ENCODE measurements around the gene TMEM108.

Gene TMEM108

DNA sequence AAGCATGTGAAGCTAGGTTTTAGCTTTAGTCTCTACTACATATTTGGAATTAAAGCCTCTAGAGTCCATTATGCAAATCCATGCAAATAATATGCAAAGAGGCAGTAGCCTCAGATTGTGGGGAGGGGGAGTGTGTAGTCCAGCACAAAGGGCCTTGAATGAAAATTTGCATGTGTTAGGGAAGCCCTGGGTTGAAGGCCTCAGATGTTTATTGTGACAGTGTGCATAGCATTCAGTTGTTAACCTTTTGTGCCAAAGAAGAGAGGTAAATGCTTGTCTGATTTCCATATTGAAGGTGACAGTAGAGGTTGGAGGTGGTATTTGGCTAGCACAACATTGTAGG, 337.2 kb downstream of the TMEM108 start:
- H3K4me3 ChIP-seq (ENCODE audit: insufficient read length, low read depth) = no peak overlapping the region
- peaks cover 2% of the 10 kb centered on the region for H3K4me1 ChIP-seq (ENCODE audit: insufficient read depth, insufficient read length)
- no peaks in the 10 kb centered on the region for H3K27me3 ChIP-seq (ENCODE audit: insufficient read depth, insufficient read length)
- DNase-seq (ENCODE audit: low read depth, low spot score) = no peak
- no peak overlapping the region for H3K9ac ChIP-seq (ENCODE audit: insufficient read length, low read depth)
- no peaks in the 10 kb centered on the region for H3K36me3 ChIP-seq (ENCODE audit: insufficient read depth, insufficient read length, low read length)
- TF ChIP-seq ZNF274 (IDR thresholded peaks at IDR 0.05; ENCODE audit: low read depth, low read length) (no peak), SUZ12 (IDR thresholded peaks at IDR 0.05; ENCODE audit: extremely low read depth, insufficient read depth, insufficient read length) (no peak), YY1 (IDR thresholded peaks at IDR 0.05; ENCODE audit: insufficient read depth, insufficient read length) (no peak)
- no peaks in the 10 kb centered on the region for H3K9me3 ChIP-seq (ENCODE audit: insufficient read depth, low read length)

DNA sequence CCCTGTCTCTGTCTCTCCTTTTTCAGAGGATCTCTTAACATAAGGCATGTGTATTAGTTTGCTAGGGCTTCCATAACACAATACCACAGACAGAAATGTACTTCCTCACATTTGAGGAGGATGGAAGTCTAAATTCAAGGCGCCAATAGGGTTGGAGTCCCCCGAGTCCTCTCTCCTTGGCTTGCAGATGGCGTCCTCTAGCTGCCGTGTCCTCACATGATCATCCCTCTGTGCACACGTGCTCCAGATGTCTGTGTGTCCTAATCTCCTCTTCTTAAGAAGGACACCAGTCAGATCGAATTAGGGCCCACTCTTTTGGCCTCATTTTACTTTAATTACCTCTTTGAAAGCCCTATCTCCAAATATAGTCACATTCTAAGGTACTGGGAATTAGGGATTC, 338.6 kb downstream of the TMEM108 start:
- TF ChIP-seq YY1 (IDR thresholded peaks at IDR 0.05; ENCODE audit: insufficient read depth, insufficient read length) = no peak
- TF ChIP-seq ZNF274 (IDR thresholded peaks at IDR 0.05; ENCODE audit: low read depth, low read length) = no peak
- TF ChIP-seq SUZ12 (IDR thresholded peaks at IDR 0.05; ENCODE audit: extremely low read depth, insufficient read depth, insufficient read length) = no peak
- H3K27me3 ChIP-seq (ENCODE audit: insufficient read depth, insufficient read length) = no peaks in the 10 kb centered on the region
- no peaks in the 10 kb centered on the region for H3K36me3 ChIP-seq (ENCODE audit: insufficient read depth, insufficient read length, low read length)
- H3K9me3 ChIP-seq (ENCODE audit: insufficient read depth, low read length) = no peaks in the 10 kb centered on the region
- H3K4me3 ChIP-seq (ENCODE audit: insufficient read length, low read depth) = no peak overlapping the region
- peaks cover 2% of the 10 kb centered on the region for H3K4me1 ChIP-seq (ENCODE audit: insufficient read depth, insufficient read length)
- no peak overlapping the region for H3K9ac ChIP-seq (ENCODE audit: insufficient read length, low read depth)
- no peak for DNase-seq (ENCODE audit: low read depth, low spot score)

DNA sequence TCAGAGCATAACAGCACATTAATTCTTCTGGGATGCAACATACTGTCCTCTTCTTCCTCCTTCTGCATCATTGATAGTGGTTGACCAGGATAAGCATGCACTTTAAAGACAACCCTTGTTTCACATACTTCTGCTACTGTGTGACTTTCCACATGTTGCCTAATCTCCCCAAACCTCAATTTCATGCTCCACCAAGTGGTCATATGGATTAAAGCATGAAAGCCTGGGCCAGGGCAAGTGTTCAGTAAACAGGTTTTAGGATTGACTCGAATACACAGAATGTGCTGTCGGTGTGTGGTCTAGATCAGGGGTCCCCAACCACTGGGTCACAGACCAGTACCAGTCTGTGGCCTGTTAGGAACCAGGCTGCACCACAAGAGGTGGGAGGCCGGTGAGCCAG, 339.2 kb downstream of the TMEM108 start:
- no peaks in the 10 kb centered on the region for H3K9me3 ChIP-seq (ENCODE audit: insufficient read depth, low read length)
- H3K27me3 ChIP-seq (ENCODE audit: insufficient read depth, insufficient read length) = no peaks in the 10 kb centered on the region
- DNase-seq (ENCODE audit: low read depth, low spot score) = no peak
- H3K36me3 ChIP-seq (ENCODE audit: insufficient read depth, insufficient read length, low read length) = no peaks in the 10 kb centered on the region
- H3K4me3 ChIP-seq (ENCODE audit: insufficient read length, low read depth) = no peak overlapping the region
- TF ChIP-seq SUZ12 (IDR thresholded peaks at IDR 0.05; ENCODE audit: extremely low read depth, insufficient read depth, insufficient read length) (no peak), YY1 (IDR thresholded peaks at IDR 0.05; ENCODE audit: insufficient read depth, insufficient read length) (no peak), ZNF274 (IDR thresholded peaks at IDR 0.05; ENCODE audit: low read depth, low read length) (no peak)
- H3K9ac ChIP-seq (ENCODE audit: insufficient read length, low read depth) = no peak overlapping the region
- peaks cover 2% of the 10 kb centered on the region for H3K4me1 ChIP-seq (ENCODE audit: insufficient read depth, insufficient read length)

DNA sequence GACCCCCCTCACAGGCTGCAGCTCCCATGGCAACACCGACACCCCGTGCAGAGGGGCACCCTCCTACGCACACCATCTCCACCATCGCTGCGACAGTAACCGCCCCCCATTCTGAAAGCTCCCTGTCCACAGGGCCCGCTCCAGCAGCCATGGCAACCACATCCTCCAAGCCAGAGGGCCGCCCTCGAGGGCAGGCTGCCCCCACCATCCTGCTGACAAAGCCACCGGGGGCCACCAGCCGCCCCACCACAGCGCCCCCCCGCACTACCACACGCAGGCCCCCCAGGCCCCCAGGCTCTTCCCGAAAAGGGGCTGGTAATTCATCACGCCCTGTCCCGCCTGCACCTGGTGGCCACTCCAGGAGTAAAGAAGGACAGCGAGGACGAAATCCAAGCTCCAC, 341.7 kb downstream of the TMEM108 start:
- no peak for DNase-seq (ENCODE audit: low read depth, low spot score)
- H3K9ac ChIP-seq (ENCODE audit: insufficient read length, low read depth) = no peak overlapping the region
- no peaks in the 10 kb centered on the region for H3K27me3 ChIP-seq (ENCODE audit: insufficient read depth, insufficient read length)
- TF ChIP-seq SUZ12 (IDR thresholded peaks at IDR 0.05; ENCODE audit: extremely low read depth, insufficient read depth, insufficient read length) (no peak), ZNF274 (IDR thresholded peaks at IDR 0.05; ENCODE audit: low read depth, low read length) (no peak), YY1 (IDR thresholded peaks at IDR 0.05; ENCODE audit: insufficient read depth, insufficient read length) (no peak)
- no peaks in the 10 kb centered on the region for H3K9me3 ChIP-seq (ENCODE audit: insufficient read depth, low read length)
- no peak overlapping the region for H3K4me3 ChIP-seq (ENCODE audit: insufficient read length, low read depth)
- H3K36me3 ChIP-seq (ENCODE audit: insufficient read depth, insufficient read length, low read length) = no peaks in the 10 kb centered on the region
- peaks cover 3% of the 10 kb centered on the region for H3K4me1 ChIP-seq (ENCODE audit: insufficient read depth, insufficient read length)

DNA sequence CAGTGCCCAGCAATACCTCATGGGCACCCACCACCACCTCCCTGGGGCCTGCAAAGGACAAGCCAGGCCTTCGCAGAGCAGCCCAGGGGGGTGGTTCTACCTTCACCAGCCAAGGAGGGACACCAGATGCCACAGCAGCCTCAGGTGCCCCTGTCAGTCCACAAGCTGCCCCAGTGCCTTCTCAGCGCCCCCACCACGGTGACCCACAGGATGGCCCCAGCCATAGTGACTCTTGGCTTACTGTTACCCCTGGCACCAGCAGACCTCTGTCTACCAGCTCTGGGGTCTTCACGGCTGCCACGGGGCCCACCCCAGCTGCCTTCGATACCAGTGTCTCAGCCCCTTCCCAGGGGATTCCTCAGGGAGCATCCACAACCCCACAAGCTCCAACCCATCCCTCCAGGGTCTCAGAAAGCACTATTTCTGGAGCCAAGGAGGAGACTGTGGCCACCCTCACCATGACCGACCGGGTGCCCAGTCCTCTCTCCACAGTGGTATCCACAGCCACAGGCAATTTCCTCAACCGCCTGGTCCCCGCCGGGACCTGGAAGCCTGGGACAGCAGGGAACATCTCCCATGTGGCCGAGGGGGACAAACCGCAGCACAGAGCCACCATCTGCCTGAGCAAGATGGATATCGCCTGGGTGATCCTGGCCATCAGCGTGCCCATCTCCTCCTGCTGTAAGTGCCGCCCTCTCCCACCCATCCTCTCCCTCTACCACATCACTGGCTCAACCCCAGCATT, 342.5 kb downstream of the TMEM108 start:
- no peak for TF ChIP-seq ZNF274 (IDR thresholded peaks at IDR 0.05; ENCODE audit: low read depth, low read length)
- TF ChIP-seq YY1 (IDR thresholded peaks at IDR 0.05; ENCODE audit: insufficient read depth, insufficient read length) = no peak
- no peak for TF ChIP-seq SUZ12 (IDR thresholded peaks at IDR 0.05; ENCODE audit: extremely low read depth, insufficient read depth, insufficient read length)
- Histone ChIP-seq H3K9ac (ENCODE audit: insufficient read length, low read depth) (no peak overlapping the region), H3K36me3 (ENCODE audit: insufficient read depth, insufficient read length, low read length) (no peaks in the 10 kb centered on the region), H3K27me3 (ENCODE audit: insufficient read depth, insufficient read length) (no peaks in the 10 kb centered on the region), H3K9me3 (ENCODE audit: insufficient read depth, low read length) (no peaks in the 10 kb centered on the region), H3K4me3 (ENCODE audit: insufficient read length, low read depth) (no peak overlapping the region), H3K4me1 (ENCODE audit: insufficient read depth, insufficient read length) (peaks cover 3% of the 10 kb centered on the region)
- no peak for DNase-seq (ENCODE audit: low read depth, low spot score)

DNA sequence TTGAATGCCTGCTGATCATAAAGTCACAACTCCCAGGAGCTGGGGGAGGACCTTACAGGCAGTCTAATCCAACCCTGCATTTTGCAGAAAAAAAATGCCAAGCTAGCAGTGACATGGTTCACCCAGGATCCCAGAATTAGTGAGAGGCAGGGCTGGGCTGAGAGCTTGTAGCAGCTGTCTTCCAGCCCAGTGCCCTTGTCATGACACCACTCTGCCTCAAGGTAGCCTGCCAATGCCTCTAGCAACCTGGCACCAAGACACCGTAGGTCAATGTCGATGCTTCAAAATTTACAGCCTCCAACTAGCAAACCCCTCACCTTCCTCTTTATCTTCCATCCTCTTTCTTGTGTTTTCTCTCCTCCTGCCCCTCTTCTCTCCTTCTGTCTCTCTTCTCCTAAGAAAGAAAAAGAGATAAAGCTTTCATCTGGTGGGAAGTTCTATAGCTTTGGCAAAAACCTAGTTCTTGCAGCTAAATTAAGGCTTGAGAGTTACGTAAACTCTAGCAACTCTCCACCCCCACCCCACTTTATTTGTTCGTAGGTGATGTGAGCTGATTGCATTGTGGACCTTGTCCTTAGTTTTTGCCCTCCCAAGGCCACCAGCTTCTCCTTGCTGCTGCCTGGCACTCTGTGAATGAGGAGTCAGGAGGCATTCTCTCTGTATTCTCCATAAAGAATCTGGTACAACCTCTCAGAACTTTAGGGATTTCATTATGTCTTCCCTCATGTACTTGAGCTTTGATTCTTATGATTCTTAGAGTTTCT, 343.3 kb downstream of the TMEM108 start:
- no peak overlapping the region for H3K4me3 ChIP-seq (ENCODE audit: insufficient read length, low read depth)
- peaks cover 3% of the 10 kb centered on the region for H3K4me1 ChIP-seq (ENCODE audit: insufficient read depth, insufficient read length)
- TF ChIP-seq YY1 (IDR thresholded peaks at IDR 0.05; ENCODE audit: insufficient read depth, insufficient read length) (no peak), ZNF274 (IDR thresholded peaks at IDR 0.05; ENCODE audit: low read depth, low read length) (no peak), SUZ12 (IDR thresholded peaks at IDR 0.05; ENCODE audit: extremely low read depth, insufficient read depth, insufficient read length) (no peak)
- no peak for DNase-seq (ENCODE audit: low read depth, low spot score)
- no peaks in the 10 kb centered on the region for H3K27me3 ChIP-seq (ENCODE audit: insufficient read depth, insufficient read length)
- H3K36me3 ChIP-seq (ENCODE audit: insufficient read depth, insufficient read length, low read length) = no peaks in the 10 kb centered on the region
- no peak overlapping the region for H3K9ac ChIP-seq (ENCODE audit: insufficient read length, low read depth)
- no peaks in the 10 kb centered on the region for H3K9me3 ChIP-seq (ENCODE audit: insufficient read depth, low read length)

DNA sequence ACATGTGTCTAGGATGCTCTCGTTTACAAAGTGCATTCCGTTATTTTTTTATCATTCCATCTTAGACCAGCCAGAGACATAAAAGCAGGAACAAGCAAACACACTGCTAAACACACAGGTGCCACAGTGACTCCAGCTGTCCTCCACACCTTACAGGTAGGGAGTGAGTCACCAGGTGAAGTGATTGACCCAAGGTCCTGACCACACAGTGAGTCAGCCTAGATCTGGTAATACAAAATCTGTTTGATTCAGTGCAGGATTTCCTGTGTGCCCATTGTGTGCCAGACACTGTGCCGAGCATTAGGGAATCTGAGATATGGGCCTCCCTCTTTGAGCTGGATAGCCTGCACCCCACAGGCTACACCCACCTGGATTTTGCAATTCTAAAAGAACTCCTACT, 345.0 kb downstream of the TMEM108 start:
- no peak for DNase-seq (ENCODE audit: low read depth, low spot score)
- TF ChIP-seq YY1 (IDR thresholded peaks at IDR 0.05; ENCODE audit: insufficient read depth, insufficient read length) (no peak), ZNF274 (IDR thresholded peaks at IDR 0.05; ENCODE audit: low read depth, low read length) (no peak), SUZ12 (IDR thresholded peaks at IDR 0.05; ENCODE audit: extremely low read depth, insufficient read depth, insufficient read length) (no peak)
- Histone ChIP-seq H3K27me3 (ENCODE audit: insufficient read depth, insufficient read length) (no peaks in the 10 kb centered on the region), H3K36me3 (ENCODE audit: insufficient read depth, insufficient read length, low read length) (no peaks in the 10 kb centered on the region), H3K9ac (ENCODE audit: insufficient read length, low read depth) (no peak overlapping the region), H3K4me1 (ENCODE audit: insufficient read depth, insufficient read length) (peaks cover 1% of the 10 kb centered on the region), H3K9me3 (ENCODE audit: insufficient read depth, low read length) (no peaks in the 10 kb centered on the region), H3K4me3 (ENCODE audit: insufficient read length, low read depth) (no peak overlapping the region)

Measured in NT2/D1 (cell line).